HG03139 (cell line): ENCODE results near the gene KAT8.
A peak's percentile ranks its signal among the peaks of the same experiment; 100 is the strongest.

ENCODE experiments used
- ATAC-seq: cut with Tn5 transposase; IDR thresholded peaks from one replicate; pipeline ENCODE4 v1.9.1; 2021; ENCODE audit not compliant: unreplicated experiment

The KAT8 gene

GRCh38 chr16:31117384-31118222 lies at the start of gene KAT8:
KAT8 (plus strand) TSS chr16:31117664; CDS start chr16:31117682, 18 bp downstream.
- ATAC-seq: peak; percentile 85

- ATAC-seq: no peak
These were observed 45.6 kb upstream of the KAT8 start for GRCh38 chr16:31071861-31072260.

- ATAC-seq: no peak
These were observed 44.8 kb upstream of the KAT8 start for GRCh38 chr16:31072540-31073141.

- peak; percentile 39 for ATAC-seq
These were observed 44.1 kb upstream of the KAT8 start for GRCh38 chr16:31073142-31073969.

- peak; percentile 66 for ATAC-seq
These were observed 43.3 kb upstream of the KAT8 start, which contains the start of the genes ZNF646 and ZNF668 for GRCh38 chr16:31073970-31074813. ZNF646 (plus strand) TSS chr16:31074422; CDS start chr16:31076325, 1,903 bp downstream. ZNF668 (minus strand) TSS chr16:31074240; CDS start chr16:31064459, 9,781 bp downstream.

- ATAC-seq: no peak
These were observed 42.7 kb upstream of the KAT8 start for GRCh38 chr16:31074814-31075183.

GRCh38 chr16:31076319-31076718 lies 41.1 kb upstream of the KAT8 start:
- ATAC-seq: no peak

GRCh38 chr16:31077024-31077423 lies 40.4 kb upstream of the KAT8 start:
- no peak for ATAC-seq

- no peak for ATAC-seq
These were observed 39.7 kb upstream of the KAT8 start for GRCh38 chr16:31077592-31078396.

GRCh38 chr16:31078597-31079341 lies 38.7 kb upstream of the KAT8 start:
- no peak for ATAC-seq

GRCh38 chr16:31079342-31079944 lies 38.0 kb upstream of the KAT8 start:
- ATAC-seq: no peak

- no peak for ATAC-seq
These were observed 37.3 kb upstream of the KAT8 start for GRCh38 chr16:31080035-31080629.

- no peak for ATAC-seq
These were observed 36.6 kb upstream of the KAT8 start for GRCh38 chr16:31080756-31081419.

- no peak for ATAC-seq
These were observed 35.8 kb upstream of the KAT8 start for GRCh38 chr16:31081428-31082351.

GRCh38 chr16:31082368-31083045 lies 35.0 kb upstream of the KAT8 start:
- ATAC-seq: no peak

GRCh38 chr16:31083081-31083480 lies 34.4 kb upstream of the KAT8 start:
- ATAC-seq: no peak
